A204.1 (cell line): ENCODE measurements around the gene PTTG2.
"Not testable (repeated sequence)": the region's sequence is repeated elsewhere in the genome, so short reads cannot be mapped to it uniquely, and the experiment has no call there.

Experiments
- FAIRE-seq: peaks from 2 replicates; lab custom pipeline; 2012; peaks lifted over from hg19 to GRCh38; lab: Jason Lieb, UNC

PTTG2 gene

DNA sequence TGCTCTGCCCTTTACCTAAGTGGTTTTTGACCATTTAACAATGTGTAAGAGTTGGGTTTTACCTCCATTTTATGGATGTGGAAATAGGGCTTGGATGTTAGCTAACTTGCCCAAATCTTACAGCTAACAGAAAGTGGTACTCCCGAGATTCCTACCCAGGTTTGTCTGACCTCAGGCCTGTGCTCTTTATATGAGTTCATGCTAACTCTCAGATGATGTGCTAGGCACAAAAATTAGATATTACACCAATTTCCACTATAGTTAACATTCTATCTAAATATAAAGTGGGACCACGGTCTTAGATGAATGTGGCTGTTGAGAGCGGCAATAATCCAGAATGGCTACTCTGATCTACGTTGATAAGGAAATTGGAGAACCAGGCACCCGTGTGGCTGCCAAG lies at the start of gene PTTG2:
Gene PTTG2, plus strand, starts transcription at position 301 of the 400 bp plus-strand sequence. Its CDS starts 37 bp downstream, at position 338.
- FAIRE-seq: no peak

DNA sequence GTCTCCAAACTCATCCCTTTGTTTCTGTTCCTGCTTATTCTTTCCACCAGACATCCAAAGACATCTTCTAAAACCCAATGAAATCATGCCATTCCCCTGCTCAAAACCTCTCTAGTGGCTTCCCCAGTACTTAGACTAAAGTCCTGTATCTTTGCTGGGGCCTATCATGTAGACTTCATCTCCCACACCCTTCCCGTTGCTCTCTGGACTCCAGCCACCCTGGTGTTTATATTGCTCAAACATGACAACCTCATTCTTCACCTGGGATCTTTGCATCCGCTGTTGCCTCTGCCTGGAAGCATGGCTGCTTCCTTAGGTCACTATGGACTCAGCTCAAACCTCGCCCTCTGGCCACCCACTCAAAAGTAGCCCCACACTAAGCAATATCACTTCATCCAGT lies 45.7 kb upstream of the PTTG2 start:
- FAIRE-seq: no peak

DNA sequence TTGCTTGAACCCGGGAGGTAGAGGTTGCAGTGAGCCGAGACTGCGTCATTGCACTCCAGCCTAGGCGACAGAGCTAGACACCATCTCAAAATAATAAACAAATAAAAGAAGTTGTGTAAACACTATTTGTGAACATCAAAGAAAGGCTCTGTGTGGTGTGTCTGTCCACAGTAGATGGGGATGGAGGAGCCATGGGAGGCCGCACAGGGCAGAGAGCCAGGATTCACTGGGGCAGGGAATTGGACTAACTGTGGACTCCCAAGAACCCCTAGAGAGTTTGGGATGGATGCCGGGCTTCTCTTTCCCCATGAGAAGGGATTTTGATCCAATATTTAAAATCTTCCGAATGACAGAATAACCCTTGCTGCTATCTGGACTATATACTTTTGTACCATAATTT lies 42.8 kb upstream of the PTTG2 start:
- no peak for FAIRE-seq

GRCh38 chr4:37918653-37919052 lies 41.5 kb upstream of the PTTG2 start:
- FAIRE-seq: no peak

GRCh38 chr4:37922328-37922727 lies 37.9 kb upstream of the PTTG2 start:
- no peak for FAIRE-seq

DNA sequence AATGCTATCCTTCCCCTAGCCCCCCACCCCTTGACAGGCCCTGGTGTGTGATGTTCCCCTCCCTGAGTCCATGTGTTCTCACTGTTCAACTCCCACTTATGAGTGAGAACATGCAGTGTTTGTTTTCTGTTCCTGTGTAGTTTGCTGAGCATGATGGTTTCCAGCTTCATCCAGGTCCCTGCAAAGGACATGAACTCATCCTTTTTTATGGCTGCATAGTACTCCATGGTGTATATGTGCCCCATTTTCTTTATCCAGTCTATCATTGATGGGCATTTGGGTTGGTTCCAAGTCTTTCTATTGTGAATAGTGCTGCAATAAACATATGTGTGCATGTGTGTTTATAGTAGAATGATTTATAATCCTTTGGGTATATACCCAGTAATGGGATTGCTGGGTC lies 37.1 kb upstream of the PTTG2 start:
- FAIRE-seq: not testable (repeated sequence)

- FAIRE-seq: no peak
These were observed 35.3 kb upstream of the PTTG2 start for GRCh38 chr4:37924946-37925345.

DNA sequence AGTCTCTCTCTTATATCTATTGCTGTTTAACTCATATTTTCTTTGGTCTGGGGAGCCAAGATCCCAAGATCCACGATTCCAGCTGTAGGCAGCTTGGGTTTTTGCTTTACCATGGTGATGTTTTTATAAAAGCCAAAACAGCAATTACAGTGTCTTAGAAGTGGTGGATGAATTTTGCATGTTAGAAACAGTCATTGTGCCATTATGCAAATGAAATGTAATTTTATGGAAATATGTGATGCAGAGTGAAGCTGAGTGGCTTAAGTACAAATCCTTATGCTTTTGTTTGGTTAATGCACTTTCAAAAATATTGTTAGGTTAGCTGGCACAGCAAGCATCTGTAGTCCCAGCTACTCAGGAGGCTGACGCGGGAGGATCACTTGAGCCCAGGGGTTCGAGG lies 32.8 kb upstream of the PTTG2 start:
- no peak for FAIRE-seq

GRCh38 chr4:37928426-37929416 lies 31.5 kb upstream of the PTTG2 start:
- FAIRE-seq: no peak

- no peak for FAIRE-seq
These were observed 26.1 kb upstream of the PTTG2 start for GRCh38 chr4:37934096-37934495.

DNA sequence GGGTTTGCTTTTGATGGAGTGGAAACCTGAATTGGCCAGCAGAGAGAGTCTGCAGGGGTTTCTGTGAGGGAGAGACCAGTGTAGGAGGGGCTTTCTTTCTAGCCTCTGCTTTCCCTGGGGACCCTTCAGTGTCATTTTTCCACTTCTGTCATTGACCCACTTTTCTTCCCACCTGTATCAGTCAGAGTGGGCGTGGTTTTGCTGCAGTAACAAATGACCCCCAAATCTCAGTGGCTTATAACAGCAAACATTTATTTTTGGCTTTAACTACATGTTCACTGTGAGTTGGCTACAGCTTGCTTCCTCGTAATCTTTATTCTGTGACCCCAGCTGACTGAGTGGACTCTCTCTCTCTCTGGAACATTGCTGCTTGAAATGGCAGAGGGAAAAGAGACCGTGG lies 25.6 kb upstream of the PTTG2 start:
- no peak for FAIRE-seq

GRCh38 chr4:37935026-37935425 lies 25.2 kb upstream of the PTTG2 start:
- no peak for FAIRE-seq

- no peak for FAIRE-seq
These were observed 23.2 kb upstream of the PTTG2 start for GRCh38 chr4:37936889-37937498.

- no peak for FAIRE-seq
These were observed 22.0 kb upstream of the PTTG2 start for GRCh38 chr4:37938208-37938607.

- FAIRE-seq: no peak
These were observed 13.6 kb upstream of the PTTG2 start for GRCh38 chr4:37946503-37947179.

DNA sequence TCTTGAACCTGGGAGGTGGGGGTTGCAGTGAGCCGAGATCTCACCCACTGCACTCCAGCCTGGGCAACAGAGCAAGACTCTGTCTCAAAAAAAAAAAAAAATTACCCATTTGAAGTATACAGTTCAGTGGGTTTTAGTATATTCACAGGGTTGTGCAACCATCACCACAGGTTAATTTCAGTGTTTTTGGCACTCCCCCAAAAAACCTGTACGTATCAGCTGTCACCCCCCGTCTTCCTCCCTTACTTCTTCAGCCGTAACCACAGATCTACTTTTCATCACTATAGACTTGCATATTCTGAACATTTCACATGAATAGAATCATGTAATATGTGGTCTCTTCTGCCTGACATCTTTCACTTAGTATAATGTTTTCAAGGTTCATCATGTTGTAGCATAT lies 11.7 kb upstream of the PTTG2 start:
- FAIRE-seq: no peak

DNA sequence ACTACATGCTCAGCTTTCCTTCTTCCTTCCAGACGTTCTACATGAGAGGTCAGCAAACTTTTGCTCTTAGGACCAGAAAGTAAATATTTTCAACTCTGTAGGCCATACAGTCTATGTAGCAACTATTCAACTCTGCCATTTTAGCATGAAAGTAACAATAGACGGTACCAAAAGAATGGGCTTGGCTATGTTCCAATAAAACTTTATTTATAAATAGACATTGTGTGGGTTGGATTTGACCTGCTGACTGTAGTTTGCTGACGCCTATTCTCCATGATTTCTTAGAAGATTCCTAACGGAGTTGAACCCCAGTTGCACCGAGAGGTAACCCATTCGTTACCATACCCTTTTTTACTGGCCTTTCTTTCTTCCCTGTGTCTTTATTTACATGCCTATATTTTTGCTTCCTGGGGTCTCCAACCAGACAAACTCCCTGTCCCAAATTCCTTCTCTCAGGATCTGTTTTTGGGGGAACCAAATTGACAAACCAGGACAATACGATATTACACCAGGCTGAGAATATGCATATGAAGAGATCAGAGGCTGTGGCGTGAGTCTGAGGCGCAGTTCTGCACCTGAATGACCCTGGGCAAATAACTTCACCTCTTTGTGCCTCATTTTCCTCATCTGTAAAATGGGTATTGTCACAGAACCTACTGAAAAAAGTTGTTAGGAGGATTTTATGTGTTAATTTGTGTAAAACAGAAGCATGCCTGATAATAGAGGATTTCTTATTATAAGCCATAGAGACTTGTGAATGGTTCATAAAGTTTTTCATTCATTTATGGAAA lies 10.4 kb upstream of the PTTG2 start:
- no peak for FAIRE-seq

- FAIRE-seq: no peak
These were observed 8.5 kb upstream of the PTTG2 start for GRCh38 chr4:37951461-37952352.

- no peak for FAIRE-seq
These were observed 7.0 kb upstream of the PTTG2 start for GRCh38 chr4:37953156-37953555.

GRCh38 chr4:37953620-37954293 lies 6.4 kb upstream of the PTTG2 start:
- FAIRE-seq: no peak

GRCh38 chr4:37956941-37957340 lies 3.3 kb upstream of the PTTG2 start:
- FAIRE-seq: no peak
